Activated CD4-positive, alpha-beta T cell treated with anti-CD3 and anti-CD28 coated beads, Interleukin-2, amount 50 U/mL, for 1 hour (primary cell): Measurements from ENCODE around the gene PZP.

Experiments used
- DNase-seq: peaks from one replicate; pipeline ENCODE4 v3.0.0-alpha.2; 2020

Gene PZP

DNA sequence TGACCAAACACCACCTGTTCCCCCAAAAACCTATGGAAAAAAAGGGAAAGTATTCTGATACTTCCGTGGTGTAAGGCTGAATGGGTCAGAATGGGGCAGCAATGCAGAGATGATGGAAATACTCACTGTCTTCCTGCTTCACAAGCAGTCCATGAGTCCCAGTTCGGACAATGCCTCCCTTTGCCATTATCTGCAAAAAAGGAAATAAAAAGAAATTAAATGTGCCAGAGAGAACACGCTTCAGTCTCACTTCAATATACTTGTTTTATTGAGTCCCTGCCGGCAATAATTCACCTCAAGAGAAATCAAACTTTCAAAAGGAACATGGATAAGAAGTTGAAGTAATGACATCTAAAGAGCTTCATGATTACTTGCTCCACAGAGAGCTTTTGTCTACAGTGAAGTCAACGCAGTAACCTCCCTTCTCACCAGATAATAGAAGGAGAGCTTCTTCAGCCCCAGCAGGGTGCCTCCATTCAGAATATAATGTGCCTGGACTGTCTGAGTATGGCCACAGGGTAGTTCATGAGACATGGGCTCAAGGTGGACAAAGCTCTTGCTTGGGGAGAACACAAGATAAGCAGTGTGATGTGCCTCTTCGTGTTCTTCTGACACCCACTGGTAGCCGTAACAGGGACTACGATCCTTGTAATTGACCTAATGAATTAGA is 107.0 kb downstream of the PZP start:
- DNase-seq = no peak

DNA sequence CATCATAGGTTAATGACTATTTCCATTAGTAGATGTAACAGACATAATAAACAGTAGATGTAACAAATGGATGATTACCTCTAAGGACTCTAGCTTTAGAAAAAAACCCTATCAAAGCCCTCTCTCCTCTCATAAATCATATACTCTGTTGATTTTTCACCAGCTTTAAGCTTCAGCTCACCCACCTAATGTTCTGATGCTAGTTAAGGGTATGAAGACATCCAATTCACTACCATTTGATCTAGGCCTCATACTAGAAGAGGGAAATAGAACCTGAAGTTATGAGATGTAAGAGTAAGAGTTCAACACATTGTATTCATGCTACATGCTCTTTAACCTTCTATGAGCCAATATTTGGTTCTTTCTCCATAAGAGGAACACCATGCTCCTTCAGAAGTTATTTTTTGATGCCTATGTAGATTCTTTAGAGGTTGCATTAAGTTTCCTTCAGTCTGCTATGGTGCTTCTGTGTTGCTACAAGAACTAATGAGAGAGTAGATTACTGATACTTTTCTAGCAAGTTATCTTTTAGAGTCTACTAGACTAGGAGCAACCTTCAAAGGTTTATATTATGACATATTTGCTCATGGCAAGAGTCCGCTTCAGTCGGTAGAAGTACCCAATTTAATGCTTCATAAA is 108.5 kb downstream of the PZP start:
- DNase-seq = no peak
